HL-60/S4 treated with retinoic acid at 250 ng/mL for 4 days and 3 days (cell line): ENCODE measurements around the gene RP9.
"Not testable (repeated sequence)": the region's sequence is repeated elsewhere in the genome, so short reads cannot be mapped to it uniquely, and the experiment has no call there.

Experiments
- in situ Hi-C: fragments of 300-500 bp; cut with MboI; formaldehyde crosslinking; loops from 2 replicates; pipeline ENCODE4 v1.7.0; 2022; ENCODE audit warnings: low sequenced_read_pairs

The RP9 gene

DNA sequence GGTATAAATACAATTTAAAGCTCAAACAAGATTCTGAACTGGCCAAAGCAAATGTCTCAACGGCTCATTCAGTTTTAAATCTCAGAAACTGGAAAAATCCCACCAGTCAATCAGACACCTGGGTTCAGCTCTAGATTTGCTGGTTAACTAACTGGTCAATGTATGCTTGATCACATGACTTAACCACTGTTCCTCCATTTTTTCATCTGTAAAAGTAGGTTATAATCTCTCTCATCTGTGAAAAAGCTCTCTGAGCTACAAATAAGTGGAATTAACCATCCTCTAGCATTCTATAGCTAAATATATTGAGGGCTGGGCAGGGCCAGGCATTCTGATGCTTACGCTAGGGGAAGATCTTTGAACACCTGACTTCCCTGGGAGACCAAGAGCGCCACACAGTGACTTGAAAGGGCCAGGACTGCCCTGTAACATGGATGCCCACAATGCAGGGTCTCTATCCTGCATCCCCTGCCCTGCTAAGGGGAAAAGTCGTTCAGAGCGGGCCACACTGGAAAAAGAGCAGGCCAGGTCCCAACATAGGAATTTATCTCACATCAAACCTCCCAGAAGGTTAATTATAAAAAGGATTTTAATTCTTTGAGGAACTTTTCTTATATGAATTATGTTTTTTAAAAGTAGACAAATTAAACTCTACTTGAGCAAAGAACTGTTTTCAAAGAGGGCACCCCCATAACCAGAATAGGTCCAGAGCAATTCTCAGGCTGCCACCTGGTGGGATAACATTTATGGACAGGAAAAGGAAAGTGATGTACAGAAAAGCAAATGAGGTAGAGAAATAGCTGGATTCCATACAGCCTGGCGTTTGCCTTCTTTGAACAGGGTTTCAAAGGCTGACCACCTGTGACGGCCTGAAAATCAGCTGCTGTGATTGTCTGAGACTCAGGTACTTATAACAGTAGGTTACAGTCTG, 1.8 kb downstream of the RP9 start:
- in situ Hi-C loops: no loop called here

DNA sequence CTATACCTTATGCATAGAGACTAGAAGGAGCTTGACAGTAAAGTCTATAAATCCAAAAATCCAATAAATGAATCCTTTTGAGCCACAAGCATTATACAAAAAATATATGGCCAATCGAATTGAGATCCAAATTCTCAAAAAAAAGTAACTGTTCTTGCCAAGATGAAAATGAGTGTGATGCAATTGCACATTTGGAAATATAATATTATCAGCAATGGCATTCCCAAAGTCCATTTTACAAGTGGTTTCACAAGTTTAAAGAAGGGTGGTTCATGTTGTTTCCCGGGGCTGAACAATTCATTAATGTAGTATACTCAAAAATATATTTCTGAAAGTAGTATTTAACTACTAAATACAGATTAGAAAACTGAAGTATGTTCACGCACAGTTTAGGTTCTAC, 7.3 kb downstream of the RP9 start:
- in situ Hi-C loops: no loop called here

DNA sequence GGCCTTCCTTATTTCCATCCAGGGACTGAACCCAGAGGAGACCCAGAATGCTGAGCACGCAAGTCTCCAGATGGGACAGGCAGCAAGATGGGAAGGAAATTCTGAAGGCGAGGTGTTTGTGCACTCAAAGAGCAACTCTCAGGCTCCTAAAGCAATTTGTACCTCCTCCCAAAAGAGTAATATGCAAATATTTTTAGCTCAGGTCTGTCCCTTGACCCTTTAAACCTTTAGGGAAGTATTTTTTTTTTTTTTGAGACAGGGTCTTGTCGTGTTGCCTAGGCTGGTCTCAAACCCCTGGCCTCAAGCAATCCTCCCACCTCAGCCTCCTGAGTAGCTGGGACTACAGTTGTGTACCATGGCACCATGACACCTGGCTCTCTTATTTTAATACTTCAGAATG, 8.4 kb downstream of the RP9 start:
- in situ Hi-C loops: no loop called here

DNA sequence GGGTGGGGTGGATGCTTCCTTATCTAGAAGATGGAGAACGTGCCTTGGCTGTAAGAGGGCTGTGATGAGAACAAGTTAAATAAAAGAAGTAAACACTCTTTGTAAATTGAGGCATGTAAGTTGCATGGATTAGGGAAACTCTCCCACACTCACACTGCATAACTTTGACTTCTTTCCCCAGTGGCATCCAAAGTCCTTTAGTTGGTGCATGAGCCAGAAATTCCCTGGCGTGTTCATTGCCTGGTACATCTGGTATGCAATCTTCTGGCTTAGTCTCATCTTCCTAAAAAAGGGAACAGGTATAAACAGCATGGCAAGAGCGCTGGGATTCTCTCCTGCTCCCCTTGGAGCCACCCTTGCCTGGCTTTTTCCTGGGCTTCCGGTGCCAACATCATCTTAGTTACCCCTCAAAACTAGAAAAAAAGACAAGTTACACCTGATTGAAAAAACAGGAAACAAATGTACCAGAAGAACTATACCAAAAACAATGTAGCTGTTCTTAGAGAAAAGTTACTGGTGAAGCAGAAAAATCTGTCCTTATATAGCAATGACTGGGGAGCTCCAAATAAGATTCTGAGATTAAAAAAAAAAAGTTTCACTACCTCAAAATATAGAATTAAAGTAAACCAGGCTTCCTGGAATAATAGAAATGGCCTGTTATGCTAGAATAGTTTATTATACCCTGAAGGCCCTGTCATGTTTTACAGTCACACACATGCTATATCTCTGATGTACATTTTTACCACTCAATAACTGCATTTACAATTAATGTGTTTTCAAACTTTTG, 9.9 kb downstream of the RP9 start:
- in situ Hi-C loops: no loop called here

DNA sequence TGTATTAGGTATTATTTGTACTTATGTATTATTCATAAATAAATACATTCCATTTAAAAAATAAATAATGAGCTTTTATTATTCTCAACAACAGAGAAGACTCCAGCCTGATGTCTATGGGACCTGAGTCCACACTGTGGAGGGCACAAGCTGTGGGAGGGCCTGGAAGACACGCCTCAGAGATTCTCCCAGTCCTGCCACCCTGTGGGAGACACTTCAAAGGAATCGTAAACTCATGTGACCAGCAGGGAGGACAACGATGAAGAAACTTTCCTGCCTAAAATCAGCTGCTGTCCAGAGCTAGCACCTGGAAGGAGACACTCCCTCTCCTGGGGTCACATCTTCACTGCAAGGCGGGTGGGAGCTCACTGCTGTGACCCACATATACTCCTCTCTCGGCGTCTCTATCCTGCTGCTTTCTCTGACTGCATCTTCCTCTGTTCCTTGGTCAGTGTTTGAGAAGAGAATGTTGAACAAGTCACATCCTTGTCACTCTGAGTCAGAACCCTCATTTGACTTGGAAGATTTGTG, 14.4 kb downstream of the RP9 start:
- in situ Hi-C loops: not testable (repeated sequence)

DNA sequence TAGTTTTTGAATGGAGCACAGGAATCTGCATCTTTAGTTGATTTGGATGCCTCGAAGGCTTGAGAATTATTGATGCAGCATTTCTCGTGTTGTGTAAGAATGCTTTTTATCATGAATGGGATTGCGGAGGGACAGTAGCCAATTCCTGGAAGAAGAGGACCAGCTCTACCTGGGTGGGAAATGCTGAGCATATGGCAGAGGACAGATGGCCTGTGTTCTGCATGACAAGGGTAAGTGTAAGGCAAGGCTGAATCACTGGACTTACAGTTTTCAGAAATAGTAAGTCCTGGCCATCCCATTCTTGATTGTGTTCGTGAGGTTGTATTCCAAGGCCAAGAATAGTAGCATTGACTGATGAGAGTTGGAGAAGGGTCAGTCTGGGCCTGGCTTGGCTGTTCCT, 15.9 kb downstream of the RP9 start:
- in situ Hi-C loops: no loop called here

DNA sequence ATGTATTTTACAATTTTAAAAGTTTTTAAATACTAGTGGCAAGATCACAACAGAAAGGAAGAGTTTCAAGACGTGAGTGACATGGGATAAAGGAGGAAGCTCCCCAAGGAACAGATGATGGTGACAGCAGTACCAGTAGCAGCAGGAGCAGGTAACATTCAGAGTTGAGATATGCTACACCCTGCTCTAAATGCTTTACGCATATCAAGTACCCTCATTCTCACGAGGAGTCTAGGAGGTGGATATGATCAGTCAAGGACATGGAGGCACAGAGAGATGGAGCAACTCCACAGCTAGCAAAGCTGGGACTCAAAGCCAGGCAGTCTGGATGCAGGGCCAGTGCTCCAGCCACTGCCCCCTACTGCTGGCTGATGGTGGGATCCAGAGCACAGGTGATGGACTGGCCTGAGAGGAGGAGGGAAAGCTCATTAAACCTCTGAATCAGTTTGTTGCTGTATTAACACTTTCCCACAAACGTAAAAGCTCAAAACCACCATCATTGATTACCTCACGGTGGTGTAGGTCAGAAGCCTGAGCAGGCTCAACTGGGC, 17.5 kb downstream of the RP9 start:
- in situ Hi-C loops: no loop called here

DNA sequence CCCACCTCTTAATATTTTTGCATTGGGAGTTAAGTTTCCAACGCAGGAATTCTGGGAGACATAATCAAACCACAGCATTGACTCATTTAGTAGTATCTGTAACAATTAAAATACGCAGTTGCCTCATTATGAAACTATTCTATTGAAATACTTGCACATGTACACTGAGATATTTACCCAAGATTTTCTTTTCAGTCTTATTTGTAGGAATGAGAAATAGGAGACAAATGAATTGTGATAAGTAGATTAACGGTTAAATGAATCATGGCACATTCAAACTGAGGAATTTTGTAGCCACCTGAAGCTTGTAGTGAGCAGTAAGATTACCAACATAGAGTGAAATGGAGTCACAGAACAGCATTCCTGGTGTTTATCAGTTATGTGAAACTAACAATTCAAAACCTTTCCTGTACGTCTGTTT, 18.1 kb downstream of the RP9 start:
- in situ Hi-C loops: no loop called here

DNA sequence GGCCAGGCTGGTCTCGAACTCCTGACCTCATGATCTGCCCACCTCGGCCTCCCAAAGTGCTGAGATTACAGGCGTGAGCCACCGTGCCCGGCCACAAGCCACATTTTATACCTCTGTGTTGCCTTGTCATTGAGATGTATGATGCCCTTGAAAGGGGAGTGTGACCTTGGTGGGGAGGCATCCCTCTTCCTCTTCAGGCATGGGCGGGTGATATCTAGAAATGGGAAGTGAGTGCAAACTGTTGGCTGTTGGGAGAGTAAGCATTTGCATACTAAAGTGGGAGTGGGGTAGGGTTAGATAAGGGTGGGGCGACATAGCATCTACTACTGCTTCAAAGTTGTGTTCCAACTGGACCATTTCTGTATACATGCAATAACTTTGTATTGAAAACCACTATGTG, 20.1 kb downstream of the RP9 start:
- in situ Hi-C loops: no loop called here

DNA sequence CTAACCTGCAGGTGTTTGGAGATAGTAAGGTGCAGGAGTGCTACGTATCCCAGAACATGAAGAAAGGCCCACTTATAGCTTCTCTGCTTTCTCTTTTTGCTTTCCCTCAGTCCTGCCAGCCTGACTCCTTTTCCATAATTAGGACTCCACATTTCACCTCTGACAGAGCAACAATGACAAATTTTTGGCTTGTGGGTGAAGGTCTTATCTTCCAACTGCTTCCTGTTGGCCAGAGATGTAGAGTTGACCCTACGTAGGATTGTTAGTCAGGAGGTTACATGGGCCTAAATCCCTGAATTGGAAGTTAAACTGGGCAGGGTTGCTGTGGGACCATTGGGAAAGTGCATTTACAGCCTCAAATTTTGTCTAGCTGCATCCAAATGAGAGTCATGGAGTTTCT, 21.3 kb downstream of the RP9 start:
- in situ Hi-C loops: no loop called here

DNA sequence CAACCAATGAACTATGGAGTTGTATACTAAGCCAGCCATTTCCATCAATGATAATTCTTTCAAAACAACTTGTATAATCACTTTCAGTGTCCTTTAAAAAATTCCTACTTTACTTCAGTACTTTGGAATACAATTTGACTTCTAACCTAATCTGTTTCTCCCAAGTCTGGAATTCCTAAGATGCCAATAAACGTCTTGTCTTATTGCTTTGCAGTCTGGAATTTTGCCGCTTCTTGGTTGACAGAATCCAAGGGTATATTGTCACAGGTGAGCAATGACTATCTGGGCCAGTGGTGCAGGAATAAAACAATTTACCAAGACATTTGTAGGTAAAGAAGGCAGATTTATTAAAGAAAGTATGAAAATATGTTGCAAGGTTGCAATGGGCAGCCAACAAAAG, 21.8 kb downstream of the RP9 start:
- in situ Hi-C loops: no loop called here

DNA sequence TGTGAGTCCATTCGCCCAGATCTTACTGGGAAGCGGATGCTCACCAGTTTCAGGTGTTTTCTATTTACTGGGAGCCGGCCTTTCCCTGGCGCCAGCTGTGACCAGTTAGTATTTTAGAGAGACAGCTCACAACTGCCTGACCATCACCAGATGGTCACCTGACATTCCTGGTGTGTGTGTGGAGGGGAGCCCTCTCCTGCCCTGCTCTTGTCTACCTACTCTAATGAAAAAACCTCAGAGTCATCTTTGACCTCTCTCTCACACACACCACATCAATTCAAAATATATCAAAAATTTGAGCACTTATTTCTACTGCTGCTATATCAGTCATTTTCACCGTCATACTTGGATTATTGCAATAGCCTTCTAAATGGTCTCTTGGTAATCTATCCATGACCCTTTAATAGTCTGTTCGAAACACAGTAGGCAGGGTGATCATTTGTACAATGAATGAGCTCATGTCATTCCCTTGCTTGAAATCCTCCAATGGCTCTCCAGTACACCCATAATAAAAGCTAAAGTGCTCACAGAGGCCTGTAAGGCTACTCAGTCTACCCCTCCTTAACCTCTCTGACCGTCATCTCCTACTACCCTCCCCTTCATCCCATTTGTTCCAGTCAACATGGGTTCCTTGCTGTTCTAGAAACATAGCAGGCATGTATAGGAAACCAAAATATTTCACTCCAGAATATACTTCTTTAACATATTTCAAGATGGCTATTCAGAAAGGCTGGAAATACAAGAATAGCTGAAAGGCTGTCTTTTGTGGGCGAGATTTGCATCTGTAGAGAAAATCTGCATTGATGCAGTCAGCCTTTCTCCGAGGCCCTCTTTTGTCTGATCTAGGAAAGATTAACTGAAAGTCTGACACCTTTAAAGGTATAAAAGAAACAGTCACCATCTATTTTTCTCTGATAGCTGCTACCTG, 29.2 kb downstream of the RP9 start:
- in situ Hi-C loops: no loop called here

DNA sequence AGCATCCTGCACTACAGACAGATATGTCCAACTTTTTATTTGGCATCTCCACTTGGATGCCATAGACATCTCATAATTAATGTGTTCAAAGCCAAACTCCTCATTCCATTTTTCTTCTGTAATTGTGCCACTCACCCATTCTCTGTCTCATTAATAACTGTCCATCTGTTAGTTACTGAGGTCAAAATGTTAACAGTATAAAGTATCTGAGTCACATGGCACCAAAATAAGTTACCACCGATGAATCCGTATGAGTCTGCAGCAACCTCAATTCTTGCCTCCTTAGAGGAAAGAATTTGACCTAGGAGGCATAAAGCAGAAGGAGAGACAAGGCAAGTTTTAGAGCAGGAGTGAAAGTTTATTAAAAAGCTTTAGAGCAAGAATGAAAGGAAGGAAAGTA, 30.1 kb downstream of the RP9 start:
- in situ Hi-C loops: no loop called here

DNA sequence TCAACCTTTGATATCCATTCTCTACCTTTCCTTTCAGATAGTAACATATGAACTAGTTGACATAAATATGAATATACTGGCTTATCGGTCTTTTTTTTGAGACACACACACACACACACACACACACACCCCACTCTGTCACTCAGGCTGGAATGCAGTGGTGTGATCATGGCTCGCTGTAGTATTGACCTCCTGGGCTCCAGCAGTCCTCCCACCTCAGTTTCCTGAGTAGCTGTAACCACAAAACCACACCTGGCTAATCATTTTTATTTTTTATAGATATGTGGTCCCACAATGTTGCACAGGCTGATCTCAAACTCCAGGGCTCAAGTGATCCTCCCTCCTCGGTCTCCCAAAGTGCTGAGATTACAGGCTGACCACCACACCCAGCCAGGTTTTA, 32.5 kb downstream of the RP9 start:
- in situ Hi-C loops: no loop called here

DNA sequence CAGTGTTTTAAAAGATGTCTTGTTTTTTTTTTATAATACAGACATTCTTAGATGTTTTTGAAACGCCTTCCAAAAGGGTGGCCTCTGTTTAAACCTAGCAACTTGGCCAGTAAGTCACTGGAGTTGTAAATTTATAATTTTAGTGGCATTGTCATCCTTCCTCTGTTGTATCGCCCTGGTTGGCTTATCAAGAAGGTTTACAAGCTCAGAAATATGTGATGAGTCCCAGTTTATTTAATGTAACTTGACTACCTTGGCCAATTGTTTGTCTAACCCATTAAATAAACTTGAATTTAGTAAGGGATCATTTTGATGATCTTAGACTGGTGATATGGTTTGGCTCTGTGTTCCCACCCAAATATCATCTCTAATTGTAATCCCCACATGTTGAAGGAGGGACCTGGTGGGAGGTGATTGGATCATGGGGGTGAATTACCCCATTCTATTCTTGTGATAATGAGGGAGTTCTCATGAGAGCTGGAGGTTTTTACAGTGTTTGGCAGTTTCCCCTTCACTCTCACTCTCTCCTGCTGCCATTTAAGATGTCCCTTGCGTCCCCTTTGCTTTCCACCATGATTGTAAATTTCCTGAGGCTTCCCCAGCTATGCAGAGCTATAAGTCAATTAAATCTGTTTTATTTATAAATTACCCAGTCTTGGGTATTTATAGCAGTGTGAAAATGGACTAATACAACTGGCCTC, 33.2 kb downstream of the RP9 start:
- in situ Hi-C loops: no loop called here

DNA sequence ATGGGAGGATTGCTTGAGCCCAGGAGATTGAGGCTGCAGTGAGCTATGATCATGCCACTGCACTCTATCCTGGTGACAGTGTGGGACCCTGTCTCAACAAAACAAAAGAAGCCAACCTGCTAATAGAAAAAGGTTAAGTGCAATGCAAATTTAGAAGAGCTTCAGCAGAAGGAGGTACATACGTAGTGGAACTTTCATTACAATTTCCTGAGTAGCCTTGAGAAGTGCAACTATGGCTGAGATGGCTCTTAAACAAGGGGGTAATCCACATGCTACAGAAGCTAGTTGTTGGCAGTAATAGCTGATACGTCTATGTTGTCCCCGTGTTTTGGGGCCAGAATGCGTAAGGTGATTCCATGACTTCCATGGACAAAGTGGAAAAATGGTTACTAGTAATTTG, 36.0 kb downstream of the RP9 start:
- in situ Hi-C loops: no loop called here

DNA sequence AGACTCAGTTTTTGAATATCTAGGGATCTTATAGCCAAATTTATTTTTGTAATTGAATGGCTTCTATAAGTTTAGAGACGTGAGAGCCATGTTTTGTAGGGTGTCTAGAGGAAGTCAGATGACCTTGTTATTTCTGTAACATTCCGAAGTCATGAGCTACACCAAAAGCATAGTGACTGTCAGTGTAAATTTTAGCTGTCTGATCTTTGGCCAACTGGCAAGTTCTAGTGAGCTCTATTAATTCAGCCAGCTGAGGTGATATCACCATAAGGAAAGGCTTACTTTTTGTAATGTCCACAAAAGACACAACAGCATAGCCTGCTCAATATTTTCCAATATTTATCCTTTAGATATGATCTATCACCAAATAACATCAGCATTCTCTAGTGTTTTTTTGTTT, 36.7 kb downstream of the RP9 start:
- in situ Hi-C loops: no loop called here

DNA sequence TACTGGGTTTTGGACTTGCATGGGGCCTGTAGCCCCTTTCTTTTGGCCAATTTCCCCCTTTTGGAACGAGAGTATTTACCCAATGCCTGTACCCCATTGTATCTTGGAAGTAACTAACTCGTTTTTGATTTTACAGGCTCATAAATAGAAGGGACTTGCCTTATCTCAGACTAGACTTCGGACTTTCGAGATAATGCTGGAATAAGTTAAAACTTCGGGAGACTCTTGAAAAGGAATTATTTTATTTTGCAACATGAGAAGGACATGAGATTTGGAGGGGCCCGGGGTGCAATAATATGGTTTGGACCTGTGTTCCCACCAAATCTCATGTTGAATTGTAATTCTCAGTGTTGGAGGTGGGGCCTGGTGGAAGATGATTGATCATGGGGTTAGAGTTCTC, 38.4 kb downstream of the RP9 start:
- in situ Hi-C loops: no loop called here

DNA sequence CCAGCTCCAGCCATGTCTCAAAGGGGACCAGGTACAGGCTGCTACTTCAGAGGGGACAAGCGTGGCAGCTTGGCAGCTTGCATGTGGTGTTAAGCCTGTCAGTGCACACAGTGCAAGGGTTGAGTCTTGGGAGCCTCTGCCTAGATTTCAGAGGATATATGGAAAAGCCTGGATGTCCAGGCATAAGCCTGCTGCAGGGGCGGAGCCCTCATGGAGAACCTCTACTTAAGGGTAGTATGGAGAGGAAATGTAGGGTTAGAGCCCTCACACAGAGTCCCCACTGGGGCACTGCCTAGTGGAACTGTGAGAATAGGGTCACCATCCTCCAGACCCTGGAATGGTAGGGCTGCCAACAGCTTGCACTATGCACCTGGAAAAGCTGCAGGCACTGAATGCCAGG, 38.9 kb downstream of the RP9 start:
- in situ Hi-C loops: no loop called here

DNA sequence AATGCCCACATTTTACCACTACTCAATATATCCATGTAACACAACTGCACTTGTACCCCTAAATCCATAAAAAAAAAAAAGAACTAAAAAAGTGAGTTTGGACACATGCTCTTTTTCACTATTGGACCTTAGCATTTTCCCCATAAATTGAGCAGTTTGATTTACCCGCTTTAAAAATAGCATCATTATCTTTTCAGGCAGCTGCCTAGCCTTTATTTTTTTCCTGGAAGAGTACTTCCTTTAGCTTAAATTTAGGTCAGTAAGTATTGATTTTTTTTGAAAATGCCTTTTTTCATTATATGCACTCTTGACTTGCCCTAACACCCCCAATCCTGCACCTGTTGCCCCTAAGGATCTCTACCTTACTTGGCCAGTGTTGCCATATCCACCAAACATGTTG, 41.3 kb downstream of the RP9 start:
- in situ Hi-C loops: no loop called here
